ENCODE data around the gene ZNF544.
"Not testable (repeated sequence)": the region's sequence is repeated elsewhere in the genome, so short reads cannot be mapped to it uniquely, and the experiment has no call there.

The ZNF544 gene

GRCh38 chr19:58252102-58252685, 23.5 kb downstream of the ZNF544 start:
- Histone ChIP-seq H3K4me2 (no peak overlapping the region), H3K79me2 (ENCODE audit: insufficient read depth, low read depth) (no peaks in the 10 kb centered on the region), H2AFZ (ENCODE audit: low read depth) (no peak overlapping the region), H3K27me3 (ENCODE audit: insufficient read depth, low read depth) (no peaks in the 10 kb centered on the region), H3K4me1 (ENCODE audit: low read depth, poor library complexity, severe bottlenecking) (no peaks in the 10 kb centered on the region), H3K4me3 (IDR thresholded peaks at IDR 0.05; ENCODE audit: insufficient read depth, low read depth, low read length) (no peak overlapping the region), H3K36me3 (ENCODE audit: insufficient read depth) (no peaks in the 10 kb centered on the region), H4K20me1 (ENCODE audit: insufficient read depth) (no peaks in the 10 kb centered on the region), H3K9ac (no peak overlapping the region), H3K27ac (no peak overlapping the region)
- no peak for TF ChIP-seq CTCF (conservative IDR thresholded peaks at IDR 0.05; ENCODE audit: low read depth, low read length)

GRCh38 chr19:58258259-58258658, 29.5 kb downstream of the ZNF544 start:
- H3K4me3 ChIP-seq (IDR thresholded peaks at IDR 0.05; ENCODE audit: insufficient read depth, low read depth, low read length); H3K4me1 ChIP-seq (ENCODE audit: low read depth, poor library complexity, severe bottlenecking); H4K20me1 ChIP-seq (ENCODE audit: insufficient read depth); H3K36me3 ChIP-seq (ENCODE audit: insufficient read depth); H3K27me3 ChIP-seq (ENCODE audit: insufficient read depth, low read depth); H3K79me2 ChIP-seq (ENCODE audit: insufficient read depth, low read depth); H2AFZ ChIP-seq (ENCODE audit: low read depth); H3K27ac ChIP-seq; H3K9ac ChIP-seq; H3K4me2 ChIP-seq: not testable (repeated sequence)

GRCh38 chr19:58261600-58261967, 32.9 kb downstream of the ZNF544 start:
- no peaks in the 10 kb centered on the region for H4K20me1 ChIP-seq (ENCODE audit: insufficient read depth)
- H2AFZ ChIP-seq (ENCODE audit: low read depth): no peak overlapping the region
- H3K36me3 ChIP-seq (ENCODE audit: insufficient read depth): no peaks in the 10 kb centered on the region
- H3K79me2 ChIP-seq (ENCODE audit: insufficient read depth, low read depth): no peaks in the 10 kb centered on the region
- no peak overlapping the region for H3K27ac ChIP-seq
- TF ChIP-seq CTCF (conservative IDR thresholded peaks at IDR 0.05; ENCODE audit: low read depth, low read length): no peak
- H3K4me3 ChIP-seq (IDR thresholded peaks at IDR 0.05; ENCODE audit: insufficient read depth, low read depth, low read length): no peak overlapping the region
- no peak overlapping the region for H3K4me2 ChIP-seq
- H3K27me3 ChIP-seq (ENCODE audit: insufficient read depth, low read depth): no peaks in the 10 kb centered on the region
- no peaks in the 10 kb centered on the region for H3K4me1 ChIP-seq (ENCODE audit: low read depth, poor library complexity, severe bottlenecking)
- no peak overlapping the region for H3K9ac ChIP-seq

GRCh38 chr19:58261968-58262921, 33.5 kb downstream of the ZNF544 start:
- no peak overlapping the region for H3K4me3 ChIP-seq (IDR thresholded peaks at IDR 0.05; ENCODE audit: insufficient read depth, low read depth, low read length)
- H3K4me2 ChIP-seq: no peak overlapping the region
- H3K9ac ChIP-seq: no peak overlapping the region
- H3K27me3 ChIP-seq (ENCODE audit: insufficient read depth, low read depth): no peaks in the 10 kb centered on the region
- H4K20me1 ChIP-seq (ENCODE audit: insufficient read depth): no peaks in the 10 kb centered on the region
- H3K79me2 ChIP-seq (ENCODE audit: insufficient read depth, low read depth): no peaks in the 10 kb centered on the region
- no peak overlapping the region for H3K27ac ChIP-seq
- no peak overlapping the region for H2AFZ ChIP-seq (ENCODE audit: low read depth)
- H3K36me3 ChIP-seq (ENCODE audit: insufficient read depth): no peaks in the 10 kb centered on the region
- no peaks in the 10 kb centered on the region for H3K4me1 ChIP-seq (ENCODE audit: low read depth, poor library complexity, severe bottlenecking)
- TF ChIP-seq CTCF (conservative IDR thresholded peaks at IDR 0.05; ENCODE audit: low read depth, low read length): no peak

- Histone ChIP-seq H3K36me3 (ENCODE audit: insufficient read depth) (no peaks in the 10 kb centered on the region), H3K4me1 (ENCODE audit: low read depth, poor library complexity, severe bottlenecking) (no peaks in the 10 kb centered on the region), H3K79me2 (ENCODE audit: insufficient read depth, low read depth) (no peaks in the 10 kb centered on the region), H3K4me2 (no peak overlapping the region), H3K27me3 (ENCODE audit: insufficient read depth, low read depth) (no peaks in the 10 kb centered on the region), H3K4me3 (IDR thresholded peaks at IDR 0.05; ENCODE audit: insufficient read depth, low read depth, low read length) (no peak overlapping the region), H4K20me1 (ENCODE audit: insufficient read depth) (no peaks in the 10 kb centered on the region), H3K27ac (no peak overlapping the region), H3K9ac (no peak overlapping the region), H2AFZ (ENCODE audit: low read depth) (no peak overlapping the region)
- TF ChIP-seq CTCF (conservative IDR thresholded peaks at IDR 0.05; ENCODE audit: low read depth, low read length): no peak
Observed at GRCh38 chr19:58262922-58263296, 34.2 kb downstream of the ZNF544 start.

Data from KMS-11 (cell line).